ENCODE results near the gene CYP26A1.

DNA sequence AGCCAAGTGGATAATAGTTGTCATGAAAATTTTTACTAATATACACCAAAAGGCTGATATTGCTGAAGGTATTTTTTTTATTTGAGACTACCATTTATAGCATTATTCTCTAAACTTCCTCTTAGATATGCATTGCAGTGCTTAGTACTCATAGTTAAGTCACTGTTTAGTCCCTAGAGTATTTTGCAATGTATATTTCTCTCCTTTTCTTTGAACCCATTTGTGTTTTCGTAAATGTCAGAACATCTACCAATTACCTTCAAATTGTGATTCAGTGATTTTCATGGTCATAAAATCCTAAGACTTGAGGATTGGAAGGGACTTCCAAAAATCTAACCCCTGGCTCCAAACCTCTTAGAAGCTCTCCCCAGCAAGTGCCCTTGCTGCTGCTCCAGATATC is 34.6 kb upstream of the CYP26A1 start:
- no peak for TF ChIP-seq CTCF (conservative IDR thresholded peaks at IDR 0.05; ENCODE audit: low read depth, low read length)
- no peak for TF ChIP-seq EZH2 (IDR thresholded peaks at IDR 0.05; ENCODE audit: borderline replicate concordance, low read depth, low read length, poor library complexity, severe bottlenecking)
